ENCODE results near the gene RNGTT.
"Not testable (repeated sequence)": the region's sequence is repeated elsewhere in the genome, so short reads cannot be mapped to it uniquely, and the experiment has no call there.

The RNGTT gene

GRCh38 chr6:88741939-88742338, 221.5 kb downstream of the RNGTT start:
- DNase-seq (ENCODE audit: extremely low read depth in 1 of 2, low read depth in 1 of 2), result no peak

- no peak for DNase-seq (ENCODE audit: extremely low read depth in 1 of 2, low read depth in 1 of 2)
Measured at GRCh38 chr6:88741071-88741470, 222.3 kb downstream of the RNGTT start.

- DNase-seq (ENCODE audit: extremely low read depth in 1 of 2, low read depth in 1 of 2), result no peak
Measured at GRCh38 chr6:88734544-88734943, 228.9 kb downstream of the RNGTT start.

GRCh38 chr6:88730611-88731011, 232.8 kb downstream of the RNGTT start:
- no peak for DNase-seq (ENCODE audit: extremely low read depth in 1 of 2, low read depth in 1 of 2)

GRCh38 chr6:88728756-88729155, 234.7 kb downstream of the RNGTT start:
- DNase-seq (ENCODE audit: extremely low read depth in 1 of 2, low read depth in 1 of 2), result no peak

GRCh38 chr6:88726409-88726808, 237.0 kb downstream of the RNGTT start:
- DNase-seq (ENCODE audit: extremely low read depth in 1 of 2, low read depth in 1 of 2), result not testable (repeated sequence)

GRCh38 chr6:88725111-88725975, 238.1 kb downstream of the RNGTT start:
- DNase-seq (ENCODE audit: extremely low read depth in 1 of 2, low read depth in 1 of 2), result peak in 1 of 2 donors; percentile 18

GRCh38 chr6:88722686-88723085, 240.7 kb downstream of the RNGTT start:
- no peak for DNase-seq (ENCODE audit: extremely low read depth in 1 of 2, low read depth in 1 of 2)

- DNase-seq (ENCODE audit: extremely low read depth in 1 of 2, low read depth in 1 of 2), result not testable (repeated sequence)
Measured at GRCh38 chr6:88716399-88716798, 247.0 kb downstream of the RNGTT start.

GRCh38 chr6:88712243-88712936, 251.0 kb downstream of the RNGTT start:
- DNase-seq (ENCODE audit: extremely low read depth in 1 of 2, low read depth in 1 of 2), result no peak

- DNase-seq (ENCODE audit: extremely low read depth in 1 of 2, low read depth in 1 of 2), result no peak
Measured at GRCh38 chr6:88709819-88710246, 253.6 kb downstream of the RNGTT start.

- no peak for DNase-seq (ENCODE audit: extremely low read depth in 1 of 2, low read depth in 1 of 2)
Measured at GRCh38 chr6:88708197-88708744, 255.1 kb downstream of the RNGTT start.

GRCh38 chr6:88705601-88706000, 257.8 kb downstream of the RNGTT start:
- DNase-seq (ENCODE audit: extremely low read depth in 1 of 2, low read depth in 1 of 2), result no peak

GRCh38 chr6:88704980-88705379, 258.4 kb downstream of the RNGTT start:
- DNase-seq (ENCODE audit: extremely low read depth in 1 of 2, low read depth in 1 of 2), result no peak

- no peak for DNase-seq (ENCODE audit: extremely low read depth in 1 of 2, low read depth in 1 of 2)
Measured at GRCh38 chr6:88702956-88703556, 260.4 kb downstream of the RNGTT start.

GRCh38 chr6:88698661-88699060, 264.8 kb downstream of the RNGTT start:
- no peak for DNase-seq (ENCODE audit: extremely low read depth in 1 of 2, low read depth in 1 of 2)

- DNase-seq (ENCODE audit: extremely low read depth in 1 of 2, low read depth in 1 of 2), result no peak
Measured at GRCh38 chr6:88695937-88696336, 267.5 kb downstream of the RNGTT start.

GRCh38 chr6:88683734-88684133, 279.7 kb downstream of the RNGTT start:
- DNase-seq (ENCODE audit: extremely low read depth in 1 of 2, low read depth in 1 of 2), result no peak

GRCh38 chr6:88680654-88681053, 282.8 kb downstream of the RNGTT start:
- DNase-seq (ENCODE audit: extremely low read depth in 1 of 2, low read depth in 1 of 2), result no peak

- DNase-seq (ENCODE audit: extremely low read depth in 1 of 2, low read depth in 1 of 2), result no peak
Measured at GRCh38 chr6:88679841-88680240, 283.6 kb downstream of the RNGTT start.

GRCh38 chr6:88677356-88677755, 286.1 kb downstream of the RNGTT start:
- no peak for DNase-seq (ENCODE audit: extremely low read depth in 1 of 2, low read depth in 1 of 2)
